ENCODE measurements around the gene TXNRD2. TPM values are rescaled to one million over a fixed set of nuclear protein-coding genes. Genes with fewer than 3 reads are reported as not detected.

TXNRD2 gene
- total RNA-seq, 1 donor from 2014 or later = 0.19 TPM

- peaks cover 25% of the 10 kb centered on the region for H3K4me1 Mint-ChIP-seq
- H4K20me1 ChIP-seq (ENCODE audit: low read depth) = peaks cover 16% of the 10 kb centered on the region
- H3K27ac ChIP-seq = no peak overlapping the region
- DNase-seq (ENCODE audit: low spot score) = no peak
- H3K9me3 Mint-ChIP-seq = no peaks in the 10 kb centered on the region
- peaks cover 17% of the 10 kb centered on the region for H3K4me1 ChIP-seq
- H3K27me3 ChIP-seq = no peaks in the 10 kb centered on the region
- no peaks in the 10 kb centered on the region for H3K27me3 Mint-ChIP-seq (ENCODE audit: insufficient read depth, low read depth)
- H3K9me3 ChIP-seq (ENCODE audit: low read depth) = no peaks in the 10 kb centered on the region
- no peak overlapping the region for H3K4me3 Mint-ChIP-seq
- peaks cover 19% of the 10 kb centered on the region for H3K36me3 Mint-ChIP-seq
- H3K79me2 ChIP-seq (ENCODE audit: low read depth) = peaks cover 37% of the 10 kb centered on the region
- no peaks in the 10 kb centered on the region for H3F3A ChIP-seq (ENCODE audit: low read depth)
- H3K36me3 ChIP-seq = no peaks in the 10 kb centered on the region
- no peak overlapping the region for H2AFZ ChIP-seq (replicated peaks)
- H3K4me2 ChIP-seq = no peak overlapping the region
- no peak overlapping the region for H3K4me3 ChIP-seq
- TF ChIP-seq EZH2 (IDR thresholded peaks at IDR 0.05) = no peak
- no peak for TF ChIP-seq EZH2phosphoT487 (IDR thresholded peaks at IDR 0.05)
- no peak for TF ChIP-seq CTCF (IDR thresholded peaks at IDR 0.05)
- H3K9ac ChIP-seq = no peak overlapping the region
- no peak overlapping the region for H3K27ac Mint-ChIP-seq
These were observed 84.2 kb downstream of the TXNRD2 start for GRCh38 chr22:19857382-19857781.

GRCh38 chr22:19855504-19856409, 85.9 kb downstream of the TXNRD2 start:
- Histone ChIP-seq H4K20me1 (ENCODE audit: low read depth) (peaks cover 27% of the 10 kb centered on the region), H3F3A (ENCODE audit: low read depth) (no peaks in the 10 kb centered on the region), H2AFZ (replicated peaks) (peak overlapping the region; percentile 14), H3K9ac (peak overlapping the region; percentile 36), H3K4me2 (peak overlapping the region; percentile 90), H3K27me3 (no peaks in the 10 kb centered on the region), H3K9me3 (ENCODE audit: low read depth) (no peaks in the 10 kb centered on the region), H3K4me1 (peaks cover 17% of the 10 kb centered on the region), H3K79me2 (ENCODE audit: low read depth) (peaks cover 45% of the 10 kb centered on the region), H3K4me3 (peak overlapping the region; percentile 72), H3K36me3 (no peaks in the 10 kb centered on the region), H3K27ac (no peak overlapping the region)
- H3K4me3 Mint-ChIP-seq = peak overlapping the region; percentile 95
- no peak for TF ChIP-seq EZH2phosphoT487 (IDR thresholded peaks at IDR 0.05)
- no peak for TF ChIP-seq CTCF (IDR thresholded peaks at IDR 0.05)
- no peak for TF ChIP-seq EZH2 (IDR thresholded peaks at IDR 0.05)
- DNase-seq (ENCODE audit: low spot score) = no peak
- H3K9me3 Mint-ChIP-seq = no peaks in the 10 kb centered on the region
- H3K27ac Mint-ChIP-seq = peak overlapping the region; percentile 85
- peaks cover 25% of the 10 kb centered on the region for H3K4me1 Mint-ChIP-seq
- peaks cover 22% of the 10 kb centered on the region for H3K36me3 Mint-ChIP-seq
- H3K27me3 Mint-ChIP-seq (ENCODE audit: insufficient read depth, low read depth) = no peaks in the 10 kb centered on the region

GRCh38 chr22:19854778-19855503, 86.7 kb downstream of the TXNRD2 start, which contains the start of the genes GNB1L and RTL10:
TSS of gene GNB1L (minus strand) at chr22:19854874. CDS start at chr22:19821355, 33,519 bp downstream.
TSS of gene RTL10 (minus strand) at chr22:19854874. CDS start at chr22:19852261, 2,613 bp downstream.
- H2AFZ ChIP-seq (replicated peaks) = peak within 1 kb of the TSS; percentile 43
- peak; percentile 100 for DNase-seq (ENCODE audit: low spot score)
- Mint-ChIP-seq H3K4me1 (peaks cover 29% of the 10 kb centered on the region), H3K36me3 (peaks cover 27% of the 10 kb centered on the region), H3K9me3 (no peaks in the 10 kb centered on the region), H3K27ac (peak within 1 kb of the TSS; percentile 95), H3K4me3 (peak within 1 kb of the TSS; percentile 95), H3K27me3 (ENCODE audit: insufficient read depth, low read depth) (no peaks in the 10 kb centered on the region)
- no peaks in the 10 kb centered on the region for H3K9me3 ChIP-seq (ENCODE audit: low read depth)
- H4K20me1 ChIP-seq (ENCODE audit: low read depth) = peaks cover 35% of the 10 kb centered on the region
- H3K4me2 ChIP-seq = peak within 1 kb of the TSS; percentile 90
- H3K4me1 ChIP-seq = peaks cover 17% of the 10 kb centered on the region
- H3K27me3 ChIP-seq = no peaks in the 10 kb centered on the region
- H3K27ac ChIP-seq = peak within 1 kb of the TSS; percentile 50
- H3K79me2 ChIP-seq (ENCODE audit: low read depth) = peaks cover 45% of the 10 kb centered on the region
- no peaks in the 10 kb centered on the region for H3K36me3 ChIP-seq
- H3K4me3 ChIP-seq = peak within 1 kb of the TSS; percentile 72
- H3K9ac ChIP-seq = peak within 1 kb of the TSS; percentile 72
- TF ChIP-seq CTCF (IDR thresholded peaks at IDR 0.05) = no peak
- TF ChIP-seq EZH2 (IDR thresholded peaks at IDR 0.05) = no peak
- no peak for TF ChIP-seq EZH2phosphoT487 (IDR thresholded peaks at IDR 0.05)
- H3F3A ChIP-seq (ENCODE audit: low read depth) = no peaks in the 10 kb centered on the region
